Endothelial cell of umbilical vein (primary cell): ENCODE measurements around the gene PRKAR1B. TPM values are rescaled to one million over a fixed set of nuclear protein-coding genes. Genes with fewer than 3 reads are reported as not detected.

ENCODE experiments used
- BruUV-seq: library from RNA; stranded (reverse); fragments of 400-500 nt; replicated peaks from 2 replicates; lab custom pipeline; 2021; lab: Mats Ljungman, UMichigan
- CTCF ChIA-PET: fragments of 300-600, 350-600 bp; sonication (Branson Sonifier 250); formaldehyde crosslinking; loops from one replicate; lab custom pipeline; 2021; ENCODE audit warnings: antibody characterized with exemption, inconsistent platforms; lab: Charles Lee
- POLR2A ChIA-PET: fragments of 300-600, 350-600 bp; sonication (Branson Sonifier 250); formaldehyde crosslinking; loops from one replicate; lab custom pipeline; 2021; ENCODE audit warnings: antibody characterized with exemption, inconsistent platforms; lab: Charles Lee
- DNase-seq: peaks from one replicate; pipeline ENCODE4 v3.0.0-alpha.2; 2011; ENCODE audit warnings: low read depth, low spot score
- FAIRE-seq: peaks from 2 replicates; lab custom pipeline; 2011; peaks lifted over from hg19 to GRCh38; lab: Jason Lieb, UNC
- H2AFZ ChIP-seq: 2 replicates; pipeline ENCODE4 v1.6.0; 2012; ENCODE audit warnings: low read depth, low read length, control low read depth, inconsistent platforms
- H3K27ac ChIP-seq: 2 replicates; pipeline ENCODE4 v1.5.1; 2011; ENCODE audit warnings: low read depth, mild to moderate bottlenecking, control low read depth, low read length, moderate library complexity; ENCODE audit not compliant: insufficient read depth
- H3K27me3 ChIP-seq, 2 experiments: 2 replicates each; pipeline versions ENCODE4 v1.6.0 to v1.6.1; 2011; ENCODE audit warnings: low read length in 2 of 2, mixed read lengths in 1 of 2; ENCODE audit not compliant: control insufficient read depth in 2 of 2, insufficient read depth in 2 of 2
- H3K36me3 ChIP-seq, 2 experiments: 2 replicates in 1 of 2; 3 replicates in 1 of 2; pipeline ENCODE4 v1.5.1; 2011; ENCODE audit warnings: low read length in 2 of 2, mild to moderate bottlenecking in 1 of 2, moderate library complexity in 1 of 2; ENCODE audit not compliant: control insufficient read depth in 2 of 2, insufficient read depth in 2 of 2; ENCODE audit errors: extremely low read depth in 1 of 2
- H3K4me1 ChIP-seq: 3 replicates; pipeline ENCODE4 v1.5.1; 2011; ENCODE audit warnings: mild to moderate bottlenecking, low read length; ENCODE audit not compliant: control insufficient read depth, insufficient read depth; ENCODE audit errors: extremely low read depth
- H3K4me2 ChIP-seq: 2 replicates; pipeline ENCODE4 v1.6.1; 2011; ENCODE audit warnings: low read length, control low read depth, mixed read lengths; ENCODE audit not compliant: insufficient read depth
- H3K4me3 ChIP-seq, 3 experiments: fragments of 200-600 bp in 1 of 3; sonication (generic), shearing (Covaris generic) in 1 of 3; replicated peaks in 1 of 3; 2 replicates each; pipeline ENCODE4 v1.5.1; 2011 to 2016; ENCODE audit warnings: control low read depth in 3 of 3, low read length in 3 of 3, mild to moderate bottlenecking in 2 of 3, inconsistent platforms in 1 of 3, low read depth in 1 of 3, moderate library complexity in 1 of 3; ENCODE audit not compliant: insufficient read depth in 1 of 3
- H3K79me2 ChIP-seq: 2 replicates; pipeline ENCODE4 v1.6.0; 2012; ENCODE audit warnings: low read length, inconsistent platforms; ENCODE audit not compliant: control insufficient read depth, insufficient read depth
- H3K9ac ChIP-seq: replicated peaks from 2 replicates; pipeline ENCODE3; 2011; ENCODE audit warnings: low read length, control low read depth; ENCODE audit not compliant: insufficient read depth; ENCODE audit errors: extremely low read depth
- H3K9me1 ChIP-seq: replicated peaks from 3 replicates; pipeline ENCODE4 v1.6.0; 2011; ENCODE audit warnings: mild to moderate bottlenecking, low read length; ENCODE audit not compliant: control insufficient read depth, insufficient read depth; ENCODE audit errors: extremely low read depth
- H3K9me3 ChIP-seq: replicated peaks from 2 replicates; pipeline ENCODE4 v1.5.1; 2012; ENCODE audit warnings: low read length, inconsistent platforms; ENCODE audit not compliant: control insufficient read depth, insufficient read depth
- H4K20me1 ChIP-seq: replicated peaks from 2 replicates; pipeline ENCODE3; 2011; ENCODE audit warnings: mild to moderate bottlenecking, low read length; ENCODE audit not compliant: control insufficient read depth, insufficient read depth; ENCODE audit errors: extremely low read depth
- EZH2 ChIP-seq: IDR thresholded peaks from 2 replicates; pipeline ENCODE4 v1.6.1; 2012; ENCODE audit warnings: borderline replicate concordance, low read depth, mild to moderate bottlenecking, moderate library complexity, low read length, inconsistent platforms; ENCODE audit not compliant: severe bottlenecking
- FOS ChIP-seq: IDR thresholded peaks from 2 replicates; pipeline ENCODE4 v1.6.1; 2011; ENCODE audit warnings: mild to moderate bottlenecking, low read length, moderate library complexity, borderline replicate concordance; ENCODE audit not compliant: insufficient read depth
- GATA2 ChIP-seq: IDR thresholded peaks from 2 replicates; pipeline ENCODE4 v1.7.0; 2011; ENCODE audit warnings: low read depth, mild to moderate bottlenecking, moderate library complexity, mixed read lengths, low read length; ENCODE audit not compliant: insufficient read length, insufficient read depth
- MYC ChIP-seq: IDR thresholded peaks from one replicate; pipeline ENCODE4 v1.6.1; 2011; ENCODE audit warnings: mild to moderate bottlenecking, low read depth, low read length
- POLR2A ChIP-seq: IDR thresholded peaks from 2 replicates; pipeline ENCODE4 v1.6.1; 2012; ENCODE audit warnings: low read depth, mild to moderate bottlenecking, control low read depth, low read length
- dilution Hi-C: fragments of 300-500 bp; cut with MboI; formaldehyde crosslinking; loops from one replicate; pipeline ENCODE4 v1.15.0; 2019; ENCODE audit warnings: low sequenced_read_pairs; ENCODE audit not compliant: extremely low pct_ligation_motif_present
- intact Hi-C: fragments of 100-400 bp; cut with micrococcal nuclease; formaldehyde crosslinking; loops from one replicate; pipeline ENCODE4 v1.10.0; 2022
- polyA plus RNA-seq, 4 experiments: library from polyadenylated mRNA; depleted of rRNA in 3 of 4; stranded (reverse) in 3 of 4; unstranded in 1 of 4; fragments of >200 nt; gene quantifications; 2 replicates each; pipeline versions ENCODE4 v1.2.1 to v1.2.3, GENCODE V29; 2011 to 2012; ENCODE audit warnings: missing spikeins in 1 of 4
- total RNA-seq: library from RNA; stranded (reverse); gene quantifications from 2 replicates; pipeline ENCODE4 v1.2.3, GENCODE V29; 2021
- TF ChIP-seq, protein P1 (sequence below), 2 donors: IDR thresholded peaks; 1 replicate in 1 of 2; 2 replicates in 1 of 2; pipeline ENCODE4 v1.5.1; 2011; ENCODE audit warnings: low read length in 2 of 2, mild to moderate bottlenecking in 2 of 2, moderate library complexity in 2 of 2, control low read depth in 1 of 2, inconsistent platforms in 1 of 2, low read depth in 1 of 2; ENCODE audit not compliant: insufficient read depth in 1 of 2; ENCODE audit errors: extremely low read depth in 1 of 2
- TF ChIP-seq, protein P2 (sequence below): IDR thresholded peaks from 2 replicates; pipeline ENCODE4 v1.6.1; 2011; ENCODE audit not compliant: insufficient read depth, insufficient read length

The PRKAR1B gene
- total and polyA plus RNA-seq, 2 donors (not counting 3 experiments of a cell fraction or from before 2014, with no cell fraction given), result 15.4 to 29.2 TPM

DNA sequence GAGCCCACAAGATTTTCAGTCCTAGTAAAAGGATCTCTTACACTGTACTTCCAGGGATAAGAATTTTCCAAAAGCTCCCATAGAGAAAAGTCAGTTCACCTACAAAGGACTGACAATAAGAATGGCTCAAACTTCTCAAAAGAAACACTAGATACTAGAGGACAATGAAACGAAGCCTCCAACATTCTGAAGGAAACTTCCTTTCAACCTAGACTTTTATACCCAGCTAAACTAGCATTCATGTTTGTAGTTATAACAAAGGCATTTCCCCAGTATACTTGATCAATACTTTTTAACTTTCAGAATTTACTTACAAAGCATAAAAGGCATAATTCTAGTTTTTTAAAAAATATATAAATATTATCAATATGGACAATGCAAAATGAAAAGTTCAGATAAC lies 41.5 kb downstream of the PRKAR1B start:
- Histone ChIP-seq H3K9me1 (no peaks in the 10 kb centered on the region), H3K4me2 (no peak overlapping the region), H3K9ac (no peak overlapping the region), H3K9me3 (peaks cover 2% of the 10 kb centered on the region), H3K4me1 (no peaks in the 10 kb centered on the region), H3K36me3 (peaks cover 0 to 2% of the 10 kb centered on the region in 2 experiments), H3K4me3 (no peak overlapping the region), H4K20me1 (no peaks in the 10 kb centered on the region), H3K79me2 (no peaks in the 10 kb centered on the region), H2AFZ (no peak overlapping the region), H3K27me3 (no peaks in the 10 kb centered on the region), H3K27ac (no peak overlapping the region)
- dilution Hi-C loops (no loop called here), intact Hi-C loops (no loop called here)
- no peak for FAIRE-seq
- TF ChIP-seq GATA2 (no peak), POLR2A (no peak), EZH2 (no peak), MYC (no peak), FOS (no peak)
- TF ChIP-seq, protein P1, sequence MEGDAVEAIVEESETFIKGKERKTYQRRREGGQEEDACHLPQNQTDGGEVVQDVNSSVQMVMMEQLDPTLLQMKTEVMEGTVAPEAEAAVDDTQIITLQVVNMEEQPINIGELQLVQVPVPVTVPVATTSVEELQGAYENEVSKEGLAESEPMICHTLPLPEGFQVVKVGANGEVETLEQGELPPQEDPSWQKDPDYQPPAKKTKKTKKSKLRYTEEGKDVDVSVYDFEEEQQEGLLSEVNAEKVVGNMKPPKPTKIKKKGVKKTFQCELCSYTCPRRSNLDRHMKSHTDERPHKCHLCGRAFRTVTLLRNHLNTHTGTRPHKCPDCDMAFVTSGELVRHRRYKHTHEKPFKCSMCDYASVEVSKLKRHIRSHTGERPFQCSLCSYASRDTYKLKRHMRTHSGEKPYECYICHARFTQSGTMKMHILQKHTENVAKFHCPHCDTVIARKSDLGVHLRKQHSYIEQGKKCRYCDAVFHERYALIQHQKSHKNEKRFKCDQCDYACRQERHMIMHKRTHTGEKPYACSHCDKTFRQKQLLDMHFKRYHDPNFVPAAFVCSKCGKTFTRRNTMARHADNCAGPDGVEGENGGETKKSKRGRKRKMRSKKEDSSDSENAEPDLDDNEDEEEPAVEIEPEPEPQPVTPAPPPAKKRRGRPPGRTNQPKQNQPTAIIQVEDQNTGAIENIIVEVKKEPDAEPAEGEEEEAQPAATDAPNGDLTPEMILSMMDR (IDR thresholded peaks at IDR 0.05; ENCODE audit: extremely low read depth in 1 of 2, insufficient read depth in 1 of 2, low read depth in 1 of 2, low read length in 2 of 2), result no peak
- TF ChIP-seq, protein P2, sequence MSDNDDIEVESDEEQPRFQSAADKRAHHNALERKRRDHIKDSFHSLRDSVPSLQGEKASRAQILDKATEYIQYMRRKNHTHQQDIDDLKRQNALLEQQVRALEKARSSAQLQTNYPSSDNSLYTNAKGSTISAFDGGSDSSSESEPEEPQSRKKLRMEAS, result no peak
- no TSS peak for BruUV-seq
- DNase-seq, result no peak
- ChIA-PET POLR2A (no interaction called here), CTCF (no interaction called here)
